Vagina (tissue), 2 donors: ENCODE data around the gene OXCT2.

Experiments used
- CTCF ChIP-seq, 3 experiments: fragments of 450-650 bp in 2 of 3; fragments of 200-600 bp in 1 of 3; sonication (generic) in 1 of 3; IDR thresholded peaks; one replicate each; pipeline ENCODE4 v1.5.1; 2017 to 2019; ENCODE audit warnings: antibody characterized with exemption in 3 of 3, mild to moderate bottlenecking in 2 of 3, moderate library complexity in 2 of 3
- POLR2A ChIP-seq, 2 donors: fragments of 450-650 bp; IDR thresholded peaks; one replicate each; pipeline ENCODE4 v1.6.1; 2017; ENCODE audit warnings: antibody characterized with exemption in 2 of 2, mild to moderate bottlenecking in 2 of 2, moderate library complexity in 2 of 2
- POLR2AphosphoS5 ChIP-seq, 2 donors: sonication (generic); formaldehyde crosslinking; IDR thresholded peaks; one replicate each; pipeline ENCODE4 v1.9.0; 2017; ENCODE audit warnings: antibody characterized with exemption in 2 of 2, mild to moderate bottlenecking in 2 of 2, low read depth in 1 of 2; ENCODE audit not compliant: insufficient read depth in 1 of 2

- TF ChIP-seq CTCF (IDR thresholded peaks at IDR 0.05) (no peak), POLR2A (IDR thresholded peaks at IDR 0.05) (no peak), POLR2AphosphoS5 (IDR thresholded peaks at IDR 0.05; ENCODE audit: insufficient read depth in 1 of 2, low read depth in 1 of 2) (no peak)
Observed at GRCh38 chr1:39737546-39738169, 33.5 kb downstream of the OXCT2 start.
